Measurements from ENCODE around the gene NOVA1.

NOVA1 gene

GRCh38 chr14:26593357-26593756 is 4.5 kb downstream of the NOVA1 start:
- no peak for DNase-seq (ENCODE audit: low read depth, low spot score)

GRCh38 chr14:26589925-26590324 is 7.9 kb downstream of the NOVA1 start:
- no peak for DNase-seq (ENCODE audit: low read depth, low spot score)

- DNase-seq (ENCODE audit: low read depth, low spot score), result no peak
These were observed 20.1 kb downstream of the NOVA1 start for GRCh38 chr14:26577711-26578110.

GRCh38 chr14:26554069-26554772 is 43.6 kb downstream of the NOVA1 start:
- no peak for DNase-seq (ENCODE audit: low read depth, low spot score)

GRCh38 chr14:26549571-26549970 is 48.3 kb downstream of the NOVA1 start:
- no peak for DNase-seq (ENCODE audit: low read depth, low spot score)

GRCh38 chr14:26548406-26548805 is 49.4 kb downstream of the NOVA1 start:
- no peak for DNase-seq (ENCODE audit: low read depth, low spot score)

- DNase-seq (ENCODE audit: low read depth, low spot score), result no peak
These were observed 59.7 kb downstream of the NOVA1 start for GRCh38 chr14:26538176-26538575.

- no peak for DNase-seq (ENCODE audit: low read depth, low spot score)
These were observed 65.9 kb downstream of the NOVA1 start for GRCh38 chr14:26531894-26532293.

GRCh38 chr14:26528415-26529182 is 69.2 kb downstream of the NOVA1 start:
- no peak for DNase-seq (ENCODE audit: low read depth, low spot score)

GRCh38 chr14:26527095-26527494 is 70.7 kb downstream of the NOVA1 start:
- DNase-seq (ENCODE audit: low read depth, low spot score), result no peak

GRCh38 chr14:26526137-26526536 is 71.7 kb downstream of the NOVA1 start:
- DNase-seq (ENCODE audit: low read depth, low spot score), result no peak

GRCh38 chr14:26525085-26525484 is 72.7 kb downstream of the NOVA1 start:
- DNase-seq (ENCODE audit: low read depth, low spot score), result no peak

- no peak for DNase-seq (ENCODE audit: low read depth, low spot score)
These were observed 74.9 kb downstream of the NOVA1 start for GRCh38 chr14:26522967-26523366.

- DNase-seq (ENCODE audit: low read depth, low spot score), result no peak
These were observed 80.1 kb downstream of the NOVA1 start for GRCh38 chr14:26517771-26518170.

- DNase-seq (ENCODE audit: low read depth, low spot score), result no peak
These were observed 97.8 kb downstream of the NOVA1 start for GRCh38 chr14:26500028-26500427.

GRCh38 chr14:26499546-26499945 is 98.3 kb downstream of the NOVA1 start:
- no peak for DNase-seq (ENCODE audit: low read depth, low spot score)

GRCh38 chr14:26486922-26487321 is 110.9 kb downstream of the NOVA1 start:
- no peak for DNase-seq (ENCODE audit: low read depth, low spot score)

GRCh38 chr14:26484562-26484961 is 113.3 kb downstream of the NOVA1 start:
- DNase-seq (ENCODE audit: low read depth, low spot score), result no peak

GRCh38 chr14:26478967-26479366 is 118.9 kb downstream of the NOVA1 start:
- no peak for DNase-seq (ENCODE audit: low read depth, low spot score)

- DNase-seq (ENCODE audit: low read depth, low spot score), result no peak
These were observed 131.0 kb downstream of the NOVA1 start for GRCh38 chr14:26466862-26467261.

GRCh38 chr14:26463136-26463535 is 134.7 kb downstream of the NOVA1 start:
- DNase-seq (ENCODE audit: low read depth, low spot score), result no peak

- no peak for DNase-seq (ENCODE audit: low read depth, low spot score)
These were observed 143.7 kb downstream of the NOVA1 start for GRCh38 chr14:26454105-26454504.

GRCh38 chr14:26448181-26448855 is 149.5 kb downstream of the NOVA1 start:
- no peak for DNase-seq (ENCODE audit: low read depth, low spot score)

All from brain pericyte (primary cell).